MV-4-11 (cell line): ENCODE results near the gene CHMP6.

ENCODE experiments used
- DNase-seq: peaks from one replicate; lab custom pipeline; 2025; lab: John Stamatoyannopoulos, UW

CHMP6 gene

GRCh38 chr17:81043319-81043724 is 51.7 kb downstream of the CHMP6 start:
- DNase-seq = no peak

GRCh38 chr17:81043725-81044427 is 52.2 kb downstream of the CHMP6 start:
- DNase-seq = no peak

- DNase-seq = no peak
Observed at GRCh38 chr17:81044428-81044763, 52.8 kb downstream of the CHMP6 start.

GRCh38 chr17:81044764-81045589 is 53.3 kb downstream of the CHMP6 start:
- DNase-seq = no peak

- no peak for DNase-seq
Observed at GRCh38 chr17:81045590-81046095, 54.0 kb downstream of the CHMP6 start.

GRCh38 chr17:81046132-81046769 is 54.6 kb downstream of the CHMP6 start:
- no peak for DNase-seq

GRCh38 chr17:81046770-81047359 is 55.2 kb downstream of the CHMP6 start:
- no peak for DNase-seq

- no peak for DNase-seq
Observed at GRCh38 chr17:81048827-81049371, 57.3 kb downstream of the CHMP6 start.

GRCh38 chr17:81049372-81049911 is 57.8 kb downstream of the CHMP6 start:
- DNase-seq = peak; percentile 61
